ENCODE results near the gene TLK1. TPM values are rescaled to one million over a fixed set of nuclear protein-coding genes. Genes with fewer than 3 reads are reported as not detected.

The TLK1 gene
- total RNA-seq, 2 donors from 2014 or later, result 85.4 to 85.8 TPM

- Mint-ChIP-seq H3K9me3 (no peaks in the 10 kb centered on the region), H3K27ac (no peak overlapping the region), H3K4me1 (peaks cover 11% of the 10 kb centered on the region), H3K27me3 (ENCODE audit: insufficient read depth) (no peaks in the 10 kb centered on the region), H3K36me3 (ENCODE audit: low read depth) (peaks cover 34% of the 10 kb centered on the region), H3K4me3 (no peak overlapping the region)
- Histone ChIP-seq H3K4me1 (ENCODE audit: control insufficient read depth, insufficient read depth, low read length) (no peaks in the 10 kb centered on the region), H3K9me3 (ENCODE audit: control insufficient read depth, low read length) (no peaks in the 10 kb centered on the region), H3K36me3 (ENCODE audit: control insufficient read depth, insufficient read depth, low read length) (peaks cover 33% of the 10 kb centered on the region), H3K27ac (ENCODE audit: low read depth, low read length) (no peak overlapping the region), H3K9ac (ENCODE audit: extremely low read depth, low read length, poor library complexity, severe bottlenecking) (no peak overlapping the region), H3K4me3 (ENCODE audit: low read length) (no peak overlapping the region), H3K27me3 (ENCODE audit: control insufficient read depth, insufficient read depth, low read length, poor library complexity, severe bottlenecking) (no peaks in the 10 kb centered on the region)
- 96 to 98% methylated on average over 9 of the region's 9 CpGs for WGBS, 2 experiments (ENCODE audit: insufficient coverage in 1 of 2, insufficient read length in 1 of 2)
- no peak for DNase-seq
- no peak for TF ChIP-seq CTCF (conservative IDR thresholded peaks at IDR 0.05)
Measured at GRCh38 chr2:171016125-171016524, 144.6 kb downstream of the TLK1 start.

- no peak overlapping the region for H3K27ac Mint-ChIP-seq
- H3K9me3 Mint-ChIP-seq, result no peaks in the 10 kb centered on the region
- TF ChIP-seq CTCF (conservative IDR thresholded peaks at IDR 0.05), result no peak
- no peak overlapping the region for H3K27ac ChIP-seq (ENCODE audit: low read depth, low read length)
- no peak for DNase-seq
- 50% methylated on average over 1 of the region's 1 CpG; no CpG with 5 or more reads in 1 of the 2 experiments for WGBS, 2 experiments (ENCODE audit: insufficient coverage in 1 of 2, insufficient read length in 1 of 2)
- H3K36me3 ChIP-seq (ENCODE audit: control insufficient read depth, insufficient read depth, low read length), result peaks cover 35% of the 10 kb centered on the region
- H3K9ac ChIP-seq (ENCODE audit: extremely low read depth, low read length, poor library complexity, severe bottlenecking), result no peak overlapping the region
- peaks cover 24% of the 10 kb centered on the region for H3K4me1 Mint-ChIP-seq
- H3K27me3 ChIP-seq (ENCODE audit: control insufficient read depth, insufficient read depth, low read length, poor library complexity, severe bottlenecking), result no peaks in the 10 kb centered on the region
- no peaks in the 10 kb centered on the region for H3K9me3 ChIP-seq (ENCODE audit: control insufficient read depth, low read length)
- H3K4me1 ChIP-seq (ENCODE audit: control insufficient read depth, insufficient read depth, low read length), result peaks cover 5% of the 10 kb centered on the region
- no peak overlapping the region for H3K4me3 ChIP-seq (ENCODE audit: low read length)
- no peaks in the 10 kb centered on the region for H3K27me3 Mint-ChIP-seq (ENCODE audit: insufficient read depth)
- H3K36me3 Mint-ChIP-seq (ENCODE audit: low read depth), result peaks cover 39% of the 10 kb centered on the region
- no peak overlapping the region for H3K4me3 Mint-ChIP-seq
Measured at GRCh38 chr2:171013851-171014250, 146.8 kb downstream of the TLK1 start.

- Histone ChIP-seq H3K27ac (ENCODE audit: low read depth, low read length) (no peak overlapping the region), H3K9me3 (ENCODE audit: control insufficient read depth, low read length) (no peaks in the 10 kb centered on the region), H3K36me3 (ENCODE audit: control insufficient read depth, insufficient read depth, low read length) (peaks cover 60% of the 10 kb centered on the region), H3K4me1 (ENCODE audit: control insufficient read depth, insufficient read depth, low read length) (peaks cover 5% of the 10 kb centered on the region), H3K4me3 (ENCODE audit: low read length) (no peak overlapping the region), H3K27me3 (ENCODE audit: control insufficient read depth, insufficient read depth, low read length, poor library complexity, severe bottlenecking) (no peaks in the 10 kb centered on the region), H3K9ac (ENCODE audit: extremely low read depth, low read length, poor library complexity, severe bottlenecking) (no peak overlapping the region)
- no peak for TF ChIP-seq CTCF (conservative IDR thresholded peaks at IDR 0.05)
- no peaks in the 10 kb centered on the region for H3K27me3 Mint-ChIP-seq (ENCODE audit: insufficient read depth)
- no peak for DNase-seq
- H3K4me3 Mint-ChIP-seq, result no peak overlapping the region
- H3K27ac Mint-ChIP-seq, result no peak overlapping the region
- H3K4me1 Mint-ChIP-seq, result peaks cover 17% of the 10 kb centered on the region
- peaks cover 52% of the 10 kb centered on the region for H3K36me3 Mint-ChIP-seq (ENCODE audit: low read depth)
- WGBS, 2 experiments (ENCODE audit: insufficient coverage in 1 of 2, insufficient read length in 1 of 2), result 89% methylated on average over 4 of the region's 4 CpGs
- no peaks in the 10 kb centered on the region for H3K9me3 Mint-ChIP-seq
Measured at GRCh38 chr2:171009386-171009785, 151.3 kb downstream of the TLK1 start.

Data from endodermal cell (in vitro differentiated cells).